Stimulated activated CD4-positive, alpha-beta T cell treated with anti-CD3 and anti-CD28 coated beads, Interleukin-2, amount 100 ng/mL, for 4 hours (primary cell): ENCODE measurements around the gene UNC45A.

ENCODE experiments used
- DNase-seq: peaks from one replicate; pipeline ENCODE4 v3.0.0-alpha.2; 2020; ENCODE audit warnings: low read depth

UNC45A gene

DNA sequence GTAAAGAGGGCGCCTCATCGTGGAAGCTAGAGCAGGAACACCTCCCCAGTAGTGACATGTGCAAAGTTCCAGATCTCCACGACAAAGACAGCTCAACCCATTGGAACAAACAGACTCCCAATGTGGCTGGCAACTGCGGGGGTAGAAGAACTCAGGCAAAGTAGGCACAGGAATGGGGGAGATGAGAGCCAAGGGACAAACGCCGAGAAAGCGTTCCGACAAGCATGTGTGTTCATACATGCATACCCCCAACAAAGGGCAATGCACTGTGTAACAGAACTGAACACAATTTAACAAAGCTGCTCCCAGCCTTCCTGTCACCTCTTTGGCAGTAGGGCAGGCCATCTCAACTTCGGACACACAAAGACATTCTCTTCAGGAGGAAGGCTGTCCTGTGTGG, 31.2 kb downstream of the UNC45A start:
- no peak for DNase-seq

DNA sequence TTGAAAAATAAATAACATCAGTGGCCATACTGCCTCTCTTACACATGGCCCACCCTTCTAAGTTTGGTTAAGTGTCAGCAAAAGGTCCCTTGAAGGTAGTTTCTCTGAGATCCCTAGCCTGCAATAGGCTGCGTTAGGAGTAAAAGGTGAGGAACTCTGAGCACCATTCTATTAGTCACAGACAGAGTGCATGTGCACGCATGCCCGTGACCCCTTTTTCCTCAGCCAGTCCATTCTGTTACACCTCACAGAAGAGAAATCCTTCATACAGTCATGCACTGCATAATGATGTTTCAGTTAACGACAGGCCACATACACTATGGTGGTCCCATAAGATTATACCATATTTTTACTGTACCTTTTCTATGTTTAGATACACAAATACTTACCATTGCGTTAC, 32.1 kb downstream of the UNC45A start:
- DNase-seq = no peak

DNA sequence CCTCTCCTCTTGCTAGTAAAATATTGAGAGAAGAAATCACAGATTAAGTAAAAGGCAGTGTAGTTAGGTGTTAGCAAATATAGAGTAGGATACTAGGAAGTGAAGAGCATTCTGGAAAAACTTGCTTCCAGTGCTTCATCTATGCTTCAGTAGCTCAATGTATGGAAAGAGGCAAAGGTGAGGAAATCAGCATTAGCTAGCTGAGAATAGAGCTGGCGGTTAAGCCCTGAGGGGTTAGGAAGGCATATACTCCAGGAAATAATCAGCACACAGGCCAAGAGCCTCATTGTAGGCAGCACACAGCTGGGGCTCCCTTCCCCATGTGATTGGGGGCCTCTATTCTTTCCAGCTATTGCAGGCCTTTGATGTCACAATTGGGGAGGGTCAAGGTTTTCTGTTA, 33.3 kb downstream of the UNC45A start:
- no peak for DNase-seq

DNA sequence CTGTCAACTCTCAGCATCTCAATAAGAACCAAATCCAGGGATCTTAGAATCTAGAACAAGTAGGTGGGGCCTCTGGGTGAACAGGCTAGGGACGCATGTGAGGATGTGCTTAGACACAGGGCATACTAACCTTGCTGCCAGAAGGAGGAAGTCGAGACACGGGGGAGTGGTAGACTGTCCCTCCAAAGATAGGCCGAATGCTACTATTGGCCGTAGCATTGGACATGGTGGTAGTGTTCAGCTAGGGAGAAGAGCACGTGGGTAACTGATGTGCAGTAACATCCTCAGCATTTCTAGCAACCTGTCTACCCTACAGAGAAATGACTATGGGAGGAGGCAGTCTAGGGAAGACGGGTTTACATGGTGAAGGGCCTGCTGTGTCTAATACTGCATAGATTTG, 35.2 kb downstream of the UNC45A start:
- no peak for DNase-seq

DNA sequence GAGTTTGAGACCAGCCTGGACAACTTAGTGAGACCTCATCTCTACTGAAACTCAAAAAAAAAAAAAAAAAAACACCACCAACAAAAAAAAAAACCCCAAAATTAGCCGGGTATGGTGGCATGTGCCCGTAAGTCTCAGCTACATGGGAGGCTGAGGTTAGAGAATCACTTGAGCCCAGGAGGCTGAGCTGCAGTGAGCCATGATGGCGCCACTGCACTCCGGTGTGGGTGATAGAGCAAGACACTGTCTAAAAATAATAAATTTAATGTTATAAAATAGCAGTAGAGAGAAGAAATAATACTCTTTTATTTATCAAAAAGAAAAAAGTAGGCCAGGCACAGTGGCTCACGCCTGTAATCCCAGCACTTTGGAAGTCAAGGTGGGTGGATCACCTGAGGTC, 37.0 kb downstream of the UNC45A start:
- no peak for DNase-seq

DNA sequence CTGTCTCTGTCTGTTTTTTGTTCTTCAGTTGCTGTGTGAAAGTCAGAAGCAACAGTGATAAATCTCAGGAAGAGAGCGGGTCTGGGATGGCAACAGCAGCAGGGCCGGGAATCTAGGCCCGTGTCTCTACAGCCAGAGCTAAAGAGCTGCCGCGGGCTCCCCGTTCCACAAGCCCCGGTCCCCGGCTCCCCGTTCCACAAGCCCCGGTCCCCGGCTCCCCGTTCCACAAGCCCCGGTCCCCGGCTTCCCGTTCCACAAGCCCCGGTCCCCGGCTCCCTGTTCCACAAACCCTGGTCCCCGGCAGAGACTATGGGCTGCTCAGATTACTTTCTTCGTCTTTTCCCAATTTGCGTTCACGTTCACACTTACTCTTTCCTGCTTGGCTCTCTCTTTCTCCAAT, 39.1 kb downstream of the UNC45A start:
- no peak for DNase-seq

DNA sequence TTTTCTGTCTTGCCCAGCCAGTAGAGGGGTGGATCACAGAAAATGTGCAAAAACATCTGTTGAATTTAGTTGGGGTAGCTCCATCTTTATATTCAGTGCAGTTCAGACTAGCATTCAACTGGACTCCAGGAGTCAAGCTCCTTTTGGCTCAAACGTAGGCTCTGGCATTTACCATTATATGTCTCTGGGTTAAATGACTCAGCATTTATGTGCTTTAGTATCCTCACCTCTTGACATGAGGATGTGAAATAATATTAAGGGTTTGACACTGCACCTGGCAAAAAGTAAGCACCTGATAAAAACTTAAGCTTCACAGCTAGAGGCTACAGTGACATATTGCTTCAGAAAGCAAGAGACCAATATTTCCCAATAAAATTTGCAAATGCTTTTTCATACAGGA, 44.5 kb downstream of the UNC45A start:
- DNase-seq = no peak

DNA sequence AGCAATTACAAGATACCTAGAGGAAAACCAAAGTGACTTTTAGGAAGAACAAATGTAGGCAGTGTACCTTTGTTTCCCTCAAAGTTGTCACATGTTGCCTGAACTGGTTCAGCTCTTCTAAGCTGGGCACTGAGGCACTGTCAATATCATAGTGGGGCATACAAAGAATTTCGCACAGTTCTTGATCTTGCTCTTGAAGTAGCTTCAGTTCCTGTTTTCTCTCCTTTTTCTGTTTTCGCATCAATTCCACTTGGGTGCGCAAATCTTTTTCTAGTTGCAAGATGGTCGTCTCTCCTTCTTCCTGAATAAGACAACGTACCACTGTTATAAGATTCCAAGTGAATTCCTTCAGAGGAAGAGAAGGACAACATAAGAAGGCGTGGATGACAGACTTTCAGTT, 46.6 kb downstream of the UNC45A start:
- DNase-seq = no peak

DNA sequence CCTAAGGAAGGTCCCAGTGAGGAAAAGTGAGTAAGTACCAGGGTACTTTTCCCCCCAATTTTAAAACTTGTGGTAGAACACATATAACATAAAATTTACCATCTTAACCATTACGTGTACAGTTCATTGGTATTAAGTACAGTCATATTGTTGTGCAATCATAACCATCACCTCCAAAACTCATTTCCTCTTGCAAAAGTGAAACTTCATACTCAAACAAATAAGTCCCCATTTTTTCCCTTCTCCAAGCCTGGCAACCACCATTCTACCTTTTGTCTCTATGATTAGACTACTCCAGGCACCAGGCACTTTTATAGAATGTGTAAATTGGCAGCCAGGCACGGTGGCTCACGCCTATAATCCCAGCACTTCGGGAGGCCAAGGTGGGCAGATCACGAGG, 47.0 kb downstream of the UNC45A start:
- DNase-seq = no peak

DNA sequence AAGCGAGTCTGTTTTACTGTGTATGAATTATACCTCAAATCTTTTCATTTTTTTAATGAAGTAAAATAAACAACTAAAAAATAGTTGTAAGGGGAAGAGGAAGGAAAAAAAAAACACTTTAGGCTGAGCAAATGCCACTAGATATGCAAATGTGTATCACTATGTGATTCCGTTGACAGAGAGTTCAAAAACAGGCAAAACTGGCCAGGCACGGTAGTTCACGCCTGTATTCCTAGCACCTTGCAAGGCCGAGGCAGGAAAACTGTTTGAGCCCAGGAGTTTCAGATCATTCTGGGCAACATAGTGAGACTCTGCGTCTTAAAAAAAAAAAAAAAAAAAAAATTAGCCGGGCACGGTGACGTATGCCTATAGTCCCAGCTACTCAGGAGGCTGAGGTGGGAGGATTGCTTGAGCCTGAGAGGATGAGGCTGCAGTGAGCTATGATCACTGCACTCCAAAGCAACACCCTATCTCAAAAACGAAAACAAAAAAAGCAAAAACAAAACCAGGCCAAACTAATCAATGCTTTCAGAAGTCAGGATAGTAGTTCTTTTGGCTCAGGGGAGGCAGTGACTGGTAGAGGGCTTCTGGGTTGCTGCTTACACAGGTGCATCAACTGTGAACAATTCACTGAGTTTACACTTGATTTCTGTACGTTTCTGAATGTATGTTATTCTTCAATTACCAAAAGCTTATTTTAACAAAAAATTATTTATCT, 51.9 kb downstream of the UNC45A start:
- no peak for DNase-seq

DNA sequence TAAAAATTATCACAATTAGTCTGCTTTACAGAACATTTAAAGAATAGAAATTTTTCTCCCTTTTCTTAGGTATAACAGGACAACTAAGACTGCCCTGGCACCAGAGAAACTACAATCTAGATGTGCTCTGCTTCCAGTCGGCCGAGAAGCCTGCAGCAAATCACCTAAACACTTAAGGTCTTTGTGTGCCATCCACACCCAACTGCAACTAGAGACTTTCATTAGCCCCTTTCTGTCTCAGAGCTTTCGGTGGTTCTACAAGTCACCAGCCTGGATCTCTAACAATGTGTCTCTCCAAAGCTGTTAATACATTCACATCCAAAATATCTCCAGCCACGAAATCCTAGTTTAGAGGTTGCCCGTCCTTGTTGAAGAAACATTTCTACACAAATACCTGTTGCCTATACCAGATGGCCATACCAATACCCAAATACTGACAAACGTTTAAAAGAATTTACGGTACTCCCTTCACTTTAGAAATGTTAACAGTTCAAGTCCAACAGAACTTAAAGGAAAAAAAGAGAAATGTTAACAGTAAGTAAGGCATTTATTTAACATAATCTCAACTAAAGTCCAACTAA, 52.6 kb downstream of the UNC45A start:
- DNase-seq = no peak

DNA sequence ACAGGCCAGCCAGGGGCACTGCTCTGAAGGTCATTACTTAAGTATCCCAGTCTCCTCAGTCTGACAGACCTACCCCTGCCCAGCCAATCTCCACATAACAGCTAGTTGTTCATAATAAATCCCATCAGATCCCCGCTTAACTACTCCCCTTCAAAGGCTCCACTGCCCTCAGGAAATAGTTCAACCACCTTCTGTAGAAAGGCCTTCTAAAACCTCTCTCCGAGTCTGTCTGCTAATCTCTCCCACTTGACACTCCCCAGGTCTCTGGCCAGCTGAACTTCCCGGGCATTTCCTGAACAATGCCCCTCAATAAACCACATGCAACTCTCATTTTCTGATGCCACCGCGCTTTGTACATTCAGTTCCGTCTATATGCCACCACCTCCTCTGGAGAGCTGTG, 53.2 kb downstream of the UNC45A start:
- DNase-seq = no peak

DNA sequence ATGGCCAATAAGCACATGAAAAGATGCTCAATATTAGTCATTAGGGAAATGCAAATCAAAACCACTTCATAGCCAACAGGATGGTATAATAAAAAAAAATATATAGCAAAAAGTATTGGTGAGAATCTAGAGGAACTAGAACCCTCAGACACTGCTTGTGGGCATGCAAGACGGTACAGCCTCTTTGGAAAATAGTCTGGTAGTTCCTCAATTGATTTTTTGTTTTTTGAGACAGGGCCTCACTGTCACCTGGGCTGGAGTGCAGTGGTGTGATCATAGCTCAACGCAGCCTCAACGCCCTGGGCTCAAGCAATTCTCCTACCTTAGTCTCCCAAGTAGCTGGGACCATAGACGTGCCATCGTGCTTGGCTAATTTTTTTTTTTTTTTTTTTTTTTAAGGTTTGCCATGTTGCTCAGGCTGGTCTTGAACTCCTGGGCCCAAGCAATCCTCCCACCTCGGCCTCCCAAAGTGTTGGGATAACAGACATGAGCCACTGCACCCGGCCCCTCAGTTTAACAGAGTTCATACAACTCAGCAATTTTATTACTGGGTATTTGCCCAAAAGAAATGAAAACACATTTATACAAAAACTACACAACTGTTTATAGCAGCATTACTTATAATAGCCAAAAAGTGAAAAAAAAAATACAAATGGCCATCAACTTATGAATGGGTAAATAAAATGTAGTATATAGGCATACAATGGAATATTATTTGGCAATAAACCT, 54.1 kb downstream of the UNC45A start:
- no peak for DNase-seq

DNA sequence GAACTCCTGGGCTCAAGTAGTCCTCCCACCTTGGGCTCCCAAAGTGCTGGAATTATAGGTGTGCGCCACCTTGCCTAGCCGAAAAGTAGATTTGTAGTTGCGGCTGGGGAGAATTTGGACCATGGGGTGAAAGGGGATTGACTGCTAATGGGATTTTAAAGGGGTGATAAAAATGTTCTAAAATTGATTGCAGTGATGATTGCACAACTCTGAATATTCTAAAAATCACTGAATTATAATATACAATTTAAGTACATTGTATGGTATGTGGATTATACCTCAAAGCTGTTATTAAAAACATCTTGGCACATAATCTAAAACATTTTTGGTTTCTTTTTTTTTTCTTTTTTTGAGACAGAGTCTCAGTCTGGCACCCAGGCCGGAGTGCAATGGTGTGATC, 55.4 kb downstream of the UNC45A start:
- no peak for DNase-seq

DNA sequence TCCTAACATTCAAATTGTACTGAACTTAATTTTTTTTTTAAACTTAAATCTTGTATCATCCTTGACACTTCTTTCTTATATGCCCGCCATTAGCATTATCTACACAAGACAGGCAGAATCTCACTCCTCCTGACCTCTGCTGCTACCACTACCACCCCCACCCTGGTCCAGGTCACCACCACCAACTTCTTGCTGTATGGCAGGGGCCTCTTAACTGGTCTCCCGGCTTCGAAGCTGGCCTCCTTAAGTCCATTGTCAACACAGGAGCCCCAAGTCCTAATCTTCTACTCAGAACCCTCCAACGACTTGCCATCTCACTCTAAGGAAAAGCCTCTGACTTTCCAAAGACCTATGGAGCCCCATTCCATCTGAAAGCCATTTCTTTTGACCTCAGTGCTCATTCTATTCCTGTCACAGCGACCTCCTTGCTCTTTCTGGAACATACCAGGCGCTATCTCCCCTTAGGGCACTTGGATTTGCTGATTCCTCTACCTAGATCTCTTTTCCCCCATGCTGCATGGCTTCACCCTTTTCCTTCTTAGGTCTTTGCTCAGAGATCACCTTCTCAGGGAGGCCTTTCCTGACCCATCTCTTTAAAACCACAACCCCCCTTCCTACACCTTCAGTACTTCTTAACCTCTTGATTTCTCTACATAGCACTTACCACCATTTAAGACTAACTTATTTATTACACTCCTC, 56.7 kb downstream of the UNC45A start:
- no peak for DNase-seq

DNA sequence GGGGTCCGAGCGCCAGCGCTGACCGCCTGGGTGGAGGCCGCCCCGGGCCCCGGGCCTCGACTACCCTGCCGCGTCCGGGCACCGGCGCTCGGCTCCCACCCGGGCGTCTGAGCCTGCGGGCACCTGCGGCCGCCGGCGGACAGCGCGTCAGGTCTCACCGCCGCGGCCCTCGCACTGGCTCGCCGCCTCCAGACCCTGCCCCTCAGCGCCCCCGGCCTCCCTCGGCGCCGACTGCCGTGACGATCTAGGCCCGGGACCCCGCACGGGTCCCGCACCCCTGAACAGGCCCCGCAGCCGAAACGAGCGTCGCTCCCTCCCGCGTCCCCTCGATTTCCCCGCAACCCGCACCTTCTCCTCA, 59.0 kb downstream of the UNC45A start:
- no peak for DNase-seq

DNA sequence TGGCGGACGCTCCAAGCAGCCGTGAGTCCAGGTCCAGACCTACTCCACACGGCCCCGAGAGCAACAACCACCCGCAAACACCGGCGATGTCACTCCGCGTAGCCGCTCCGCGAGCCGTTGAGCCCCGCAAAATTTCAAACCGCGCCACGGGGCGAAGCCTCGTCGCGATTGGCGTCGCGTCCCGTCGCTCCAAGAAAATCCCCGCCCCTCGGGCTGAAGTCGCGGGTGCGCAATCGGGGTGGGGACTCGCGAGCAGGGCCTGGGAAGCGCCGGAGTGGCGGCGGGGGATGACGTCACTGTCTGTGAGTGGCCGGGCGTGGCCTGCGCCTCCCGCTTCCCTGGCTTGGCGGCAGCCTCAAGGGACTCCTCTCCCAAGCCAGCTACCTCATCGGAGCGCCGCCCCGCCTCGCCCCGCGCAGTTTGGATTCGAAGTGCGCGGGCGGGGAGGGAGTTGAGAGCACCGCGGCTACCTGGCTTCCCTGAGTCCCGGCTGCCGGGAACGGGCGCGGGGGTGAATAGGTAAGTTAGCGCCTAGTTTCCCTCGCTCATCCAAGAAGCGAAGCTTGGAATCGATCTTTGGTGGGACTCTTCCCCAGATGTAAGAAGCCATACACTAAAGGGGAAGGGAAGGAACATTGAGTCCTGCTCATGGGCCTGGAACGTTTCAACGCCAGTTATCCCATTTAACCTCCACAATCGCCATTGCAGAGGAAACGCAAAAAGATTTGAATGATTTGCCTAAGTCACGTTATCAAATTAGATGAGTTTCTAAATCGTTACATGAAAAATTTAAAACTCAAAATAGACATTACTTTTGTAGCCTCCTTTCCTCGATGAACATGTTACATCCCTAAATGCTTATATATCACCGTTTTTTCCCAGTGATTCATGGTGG, 59.6 kb downstream of the UNC45A start, which contains the start of gene PRC1:
Gene PRC1 (minus strand): TSS at position 119 of the 895 bp plus-strand sequence. CDS start 118 bp downstream, at position 1.
- peak; percentile 95 for DNase-seq

DNA sequence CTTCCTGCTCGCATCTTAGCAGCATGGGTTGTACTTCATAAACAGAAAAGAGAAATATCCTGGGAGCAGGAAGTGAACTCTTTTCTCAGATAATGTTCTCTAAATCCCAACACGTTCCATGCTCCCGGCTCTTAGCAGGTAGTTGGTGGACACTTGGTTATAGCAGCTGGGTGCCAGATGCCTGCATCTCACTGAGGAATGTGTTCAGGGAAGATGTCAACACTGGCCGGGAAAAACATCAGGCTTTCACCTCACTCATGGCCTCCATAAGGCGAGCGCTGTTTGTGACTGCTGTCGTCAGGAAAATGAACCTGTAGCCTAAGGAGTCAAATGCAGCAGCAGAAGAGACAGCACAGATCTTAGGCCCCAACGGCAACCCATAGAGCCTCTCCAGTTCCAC, 63.7 kb downstream of the UNC45A start:
- DNase-seq = no peak

DNA sequence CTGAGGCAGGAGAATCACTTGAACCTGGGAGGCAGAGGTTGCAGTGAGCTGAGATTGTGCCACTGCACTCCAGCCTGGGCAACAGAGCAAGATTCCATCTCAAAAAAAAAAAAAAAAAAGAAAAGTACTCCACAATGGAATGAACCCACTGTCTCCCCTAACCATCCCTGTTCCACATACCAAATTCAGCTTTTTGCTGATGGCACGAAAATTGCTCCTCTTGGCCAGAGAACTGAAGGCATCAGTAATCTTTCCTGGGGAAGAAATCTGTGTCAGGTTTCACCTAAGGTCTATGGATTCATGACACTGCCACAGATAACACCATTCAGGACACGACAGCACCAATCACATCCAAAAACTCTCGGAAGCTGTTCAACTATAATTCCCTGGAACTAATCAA, 66.1 kb downstream of the UNC45A start:
- no peak for DNase-seq
